ENCODE data around the gene MOK.

The MOK gene

DNA sequence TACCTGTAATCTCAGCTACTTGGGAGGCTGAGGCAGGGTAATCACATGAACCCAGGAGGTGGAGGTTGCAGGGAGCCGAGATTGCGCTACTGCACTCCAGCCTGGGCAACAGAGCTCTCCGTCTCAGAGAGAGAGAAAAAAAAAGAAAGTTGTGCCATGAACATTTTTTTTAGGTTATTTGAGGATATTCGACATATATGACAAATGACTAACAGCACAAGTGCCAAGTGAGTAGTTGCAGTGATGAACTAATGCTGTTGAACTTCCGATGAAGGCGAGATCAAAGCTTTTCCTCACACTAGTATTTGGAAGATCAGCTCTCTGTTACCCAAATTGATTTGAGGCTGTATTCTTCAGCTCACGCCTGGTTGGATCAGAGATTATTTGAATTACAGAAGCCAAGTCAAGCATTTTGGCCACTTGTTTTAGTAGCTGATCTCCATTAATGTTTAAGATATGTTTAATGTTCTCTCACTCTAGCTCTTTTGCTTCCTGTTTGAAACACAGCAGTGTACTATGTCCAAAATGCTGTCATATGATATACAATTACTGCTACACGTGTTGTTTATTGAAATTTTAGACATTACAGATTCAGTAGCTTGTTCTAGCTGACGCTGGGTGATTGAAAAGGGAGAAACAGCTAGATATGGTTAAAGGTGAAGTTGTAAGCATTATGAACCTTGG lies 121.9 kb downstream of the MOK start:
- H3K14ac ChIP-seq (ENCODE audit: low read length): no peak overlapping the region
- H3K79me1 ChIP-seq (ENCODE audit: low read length): peaks cover 6% of the 10 kb centered on the region
- H3K4me3 ChIP-seq (ENCODE audit: low read depth, low read length): no peak overlapping the region
- WGBS (ENCODE audit: extremely low coverage, insufficient coverage, insufficient read length): no CpG with 5 or more reads among the region's 9 CpGs
- no peak overlapping the region for H3K9ac ChIP-seq (ENCODE audit: low read length)
- no peaks in the 10 kb centered on the region for H3K27me3 ChIP-seq (ENCODE audit: insufficient read depth, low read length)
- DNase-seq: peak in 1 of 2 donors; percentile 22
- no peak overlapping the region for H2BK12ac ChIP-seq (ENCODE audit: low read length)
- H3K79me2 ChIP-seq (ENCODE audit: control insufficient read depth, insufficient read depth, low read length, poor library complexity): peaks cover 4% of the 10 kb centered on the region
- no peak overlapping the region for H3K18ac ChIP-seq (ENCODE audit: low read length)
- H4K91ac ChIP-seq (ENCODE audit: low read depth, low read length): no peak overlapping the region
- H3K9me3 ChIP-seq (ENCODE audit: insufficient read depth, low read depth, low read length): no peaks in the 10 kb centered on the region
- peaks cover 12 to 14% of the 10 kb centered on the region in 2 experiments for H3K4me1 ChIP-seq (ENCODE audit: control insufficient read depth in 1 of 2, insufficient read depth in 2 of 2, low read length in 2 of 2)
- no peak overlapping the region for H2AK5ac ChIP-seq (ENCODE audit: low read length)
- no peak overlapping the region for H3K4ac ChIP-seq (ENCODE audit: low read depth, low read length)
- no peak overlapping the region for H4K12ac ChIP-seq (ENCODE audit: low read depth, low read length)
- no peak overlapping the region for H3K4me2 ChIP-seq (ENCODE audit: low read length)
- H3K36me3 ChIP-seq (ENCODE audit: control insufficient read depth in 1 of 2, insufficient read depth in 2 of 2, low read length in 2 of 2): no peaks in the 10 kb centered on the region
- no peak overlapping the region for H2BK120ac ChIP-seq (ENCODE audit: insufficient read depth, low read length, poor library complexity)
- H2AFZ ChIP-seq (ENCODE audit: insufficient read depth, low read length, poor library complexity): no peak overlapping the region
- no peak overlapping the region for H3K27ac ChIP-seq (ENCODE audit: low read depth, low read length)
- no peak overlapping the region for H2BK5ac ChIP-seq (ENCODE audit: low read depth, low read length, poor library complexity)
- no peak overlapping the region for H4K8ac ChIP-seq (ENCODE audit: low read depth, low read length)
- H3K23ac ChIP-seq (ENCODE audit: low read length): no peak overlapping the region

DNA sequence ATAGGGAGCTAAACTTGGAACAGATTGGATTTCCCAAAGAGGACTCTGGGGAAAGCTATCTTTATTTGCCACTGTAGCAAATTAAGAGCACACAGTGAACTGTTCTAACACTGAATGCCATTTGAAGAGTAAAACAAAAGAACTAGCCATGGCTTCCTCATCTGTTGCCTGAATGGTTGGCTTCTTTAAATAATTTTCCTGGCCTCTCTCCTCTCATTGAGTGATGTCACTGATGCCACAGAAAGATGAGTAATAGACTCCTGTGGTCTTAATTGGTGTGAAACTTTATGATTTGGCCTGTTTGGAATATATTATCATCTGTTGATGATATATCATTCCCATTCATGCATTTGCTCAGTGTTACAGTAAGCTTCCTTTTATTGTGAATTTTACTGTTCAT lies 122.8 kb downstream of the MOK start:
- Histone ChIP-seq H3K14ac (ENCODE audit: low read length) (no peak overlapping the region), H3K27me3 (ENCODE audit: insufficient read depth, low read length) (no peaks in the 10 kb centered on the region), H3K18ac (ENCODE audit: low read length) (no peak overlapping the region), H3K79me2 (ENCODE audit: control insufficient read depth, insufficient read depth, low read length, poor library complexity) (peaks cover 2% of the 10 kb centered on the region), H2BK5ac (ENCODE audit: low read depth, low read length, poor library complexity) (no peak overlapping the region), H3K27ac (ENCODE audit: low read depth, low read length) (no peak overlapping the region), H2AFZ (ENCODE audit: insufficient read depth, low read length, poor library complexity) (no peak overlapping the region), H3K23ac (ENCODE audit: low read length) (no peak overlapping the region), H3K79me1 (ENCODE audit: low read length) (peaks cover 1% of the 10 kb centered on the region), H2AK5ac (ENCODE audit: low read length) (no peak overlapping the region), H3K4me2 (ENCODE audit: low read length) (no peak overlapping the region), H3K9me3 (ENCODE audit: insufficient read depth, low read depth, low read length) (no peaks in the 10 kb centered on the region), H3K4me3 (ENCODE audit: low read depth, low read length) (no peak overlapping the region), H4K12ac (ENCODE audit: low read depth, low read length) (no peak overlapping the region), H4K91ac (ENCODE audit: low read depth, low read length) (no peak overlapping the region), H3K4ac (ENCODE audit: low read depth, low read length) (no peak overlapping the region), H2BK12ac (ENCODE audit: low read length) (no peak overlapping the region), H4K8ac (ENCODE audit: low read depth, low read length) (no peak overlapping the region), H3K36me3 (ENCODE audit: control insufficient read depth in 1 of 2, insufficient read depth in 2 of 2, low read length in 2 of 2) (no peaks in the 10 kb centered on the region), H3K9ac (ENCODE audit: low read length) (no peak overlapping the region), H2BK120ac (ENCODE audit: insufficient read depth, low read length, poor library complexity) (no peak overlapping the region), H3K4me1 (ENCODE audit: control insufficient read depth in 1 of 2, insufficient read depth in 2 of 2, low read length in 2 of 2) (peaks cover 6 to 8% of the 10 kb centered on the region in 2 experiments)
- no peak for DNase-seq

DNA sequence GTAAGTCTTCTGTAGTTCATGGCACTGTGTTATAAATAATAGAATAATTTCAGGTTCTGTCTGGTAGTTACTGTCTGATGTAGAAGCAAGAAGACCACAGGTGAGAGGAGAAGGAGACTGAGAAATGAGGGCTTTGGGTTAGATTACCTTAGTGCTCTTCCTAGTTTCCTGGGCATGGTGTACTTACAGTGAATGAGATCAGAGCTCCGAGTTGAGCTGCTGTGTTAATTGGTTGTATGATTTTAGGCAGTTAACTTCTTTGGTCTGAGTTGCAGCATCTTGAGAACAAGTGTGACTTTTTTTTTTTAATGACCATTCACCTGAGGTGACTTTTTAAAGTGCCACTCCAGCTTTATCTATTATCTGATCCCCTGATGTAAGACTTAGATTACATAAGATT lies 123.8 kb downstream of the MOK start:
- Histone ChIP-seq H3K4me1 (ENCODE audit: control insufficient read depth in 1 of 2, insufficient read depth in 2 of 2, low read length in 2 of 2) (peaks cover 2 to 4% of the 10 kb centered on the region in 2 experiments), H3K23ac (ENCODE audit: low read length) (no peak overlapping the region), H3K9me3 (ENCODE audit: insufficient read depth, low read depth, low read length) (no peaks in the 10 kb centered on the region), H4K8ac (ENCODE audit: low read depth, low read length) (no peak overlapping the region), H3K27me3 (ENCODE audit: insufficient read depth, low read length) (no peaks in the 10 kb centered on the region), H2BK12ac (ENCODE audit: low read length) (no peak overlapping the region), H3K79me2 (ENCODE audit: control insufficient read depth, insufficient read depth, low read length, poor library complexity) (peaks cover 2% of the 10 kb centered on the region), H2AFZ (ENCODE audit: insufficient read depth, low read length, poor library complexity) (no peak overlapping the region), H2AK5ac (ENCODE audit: low read length) (no peak overlapping the region), H3K79me1 (ENCODE audit: low read length) (no peaks in the 10 kb centered on the region), H2BK120ac (ENCODE audit: insufficient read depth, low read length, poor library complexity) (no peak overlapping the region), H2BK5ac (ENCODE audit: low read depth, low read length, poor library complexity) (no peak overlapping the region), H3K4ac (ENCODE audit: low read depth, low read length) (peak overlapping the region; percentile 57), H3K4me3 (ENCODE audit: low read depth, low read length) (no peak overlapping the region), H4K91ac (ENCODE audit: low read depth, low read length) (no peak overlapping the region), H4K12ac (ENCODE audit: low read depth, low read length) (no peak overlapping the region), H3K36me3 (ENCODE audit: control insufficient read depth in 1 of 2, insufficient read depth in 2 of 2, low read length in 2 of 2) (no peaks in the 10 kb centered on the region), H3K18ac (ENCODE audit: low read length) (no peak overlapping the region), H3K9ac (ENCODE audit: low read length) (no peak overlapping the region), H3K14ac (ENCODE audit: low read length) (no peak overlapping the region), H3K27ac (ENCODE audit: low read depth, low read length) (no peak overlapping the region), H3K4me2 (ENCODE audit: low read length) (no peak overlapping the region)
- no CpG with 5 or more reads among the region's 1 CpG for WGBS (ENCODE audit: extremely low coverage, insufficient coverage, insufficient read length)
- DNase-seq: no peak

DNA sequence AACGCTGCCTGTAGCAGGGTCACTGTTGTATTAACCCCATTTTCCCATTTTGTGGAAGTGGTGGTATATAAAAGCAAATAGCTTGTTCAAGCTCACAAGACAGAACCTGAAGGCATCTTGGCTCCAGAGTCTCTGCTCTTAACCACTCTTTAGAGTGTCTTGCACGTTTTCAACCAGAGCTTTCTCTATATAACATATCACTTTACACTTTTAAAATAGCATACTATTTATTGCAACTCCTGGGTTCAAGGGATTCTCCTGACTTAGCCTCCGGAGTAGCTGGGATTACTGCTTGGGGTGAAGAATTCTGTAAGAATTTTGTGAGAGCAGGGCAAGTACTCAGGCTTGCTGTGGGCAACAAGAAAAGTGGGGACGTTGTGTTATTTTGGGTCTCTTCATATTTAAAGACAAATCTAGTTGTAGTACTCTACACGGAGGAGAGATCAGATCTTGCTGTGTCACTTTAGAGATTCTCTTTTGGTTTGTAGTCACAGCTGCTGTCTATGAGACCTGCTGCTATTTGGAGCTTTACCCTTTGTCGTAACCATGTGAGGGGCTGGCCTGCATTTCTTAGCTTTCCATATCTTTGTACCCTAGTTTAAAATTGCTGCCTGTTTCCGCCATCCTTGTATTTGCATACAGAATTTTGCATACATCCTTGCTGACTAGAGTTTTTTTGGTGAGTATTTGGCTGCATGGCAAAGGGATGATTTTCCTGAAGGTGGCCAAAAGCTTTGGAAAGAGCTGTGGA lies 124.5 kb downstream of the MOK start:
- Histone ChIP-seq H3K18ac (ENCODE audit: low read length) (no peak overlapping the region), H4K12ac (ENCODE audit: low read depth, low read length) (no peak overlapping the region), H3K9ac (ENCODE audit: low read length) (no peak overlapping the region), H2AK5ac (ENCODE audit: low read length) (no peak overlapping the region), H4K8ac (ENCODE audit: low read depth, low read length) (no peak overlapping the region), H3K4ac (ENCODE audit: low read depth, low read length) (no peak overlapping the region), H3K79me1 (ENCODE audit: low read length) (no peaks in the 10 kb centered on the region), H3K27me3 (ENCODE audit: insufficient read depth, low read length) (no peaks in the 10 kb centered on the region), H3K4me3 (ENCODE audit: low read depth, low read length) (no peak overlapping the region), H4K91ac (ENCODE audit: low read depth, low read length) (no peak overlapping the region), H2BK120ac (ENCODE audit: insufficient read depth, low read length, poor library complexity) (no peak overlapping the region), H3K23ac (ENCODE audit: low read length) (no peak overlapping the region), H2AFZ (ENCODE audit: insufficient read depth, low read length, poor library complexity) (no peak overlapping the region), H3K4me1 (ENCODE audit: control insufficient read depth in 1 of 2, insufficient read depth in 2 of 2, low read length in 2 of 2) (peaks cover 0 to 1% of the 10 kb centered on the region in 2 experiments), H3K36me3 (ENCODE audit: control insufficient read depth in 1 of 2, insufficient read depth in 2 of 2, low read length in 2 of 2) (no peaks in the 10 kb centered on the region), H3K4me2 (ENCODE audit: low read length) (no peak overlapping the region), H3K9me3 (ENCODE audit: insufficient read depth, low read depth, low read length) (no peaks in the 10 kb centered on the region), H3K14ac (ENCODE audit: low read length) (no peak overlapping the region), H2BK12ac (ENCODE audit: low read length) (no peak overlapping the region), H3K79me2 (ENCODE audit: control insufficient read depth, insufficient read depth, low read length, poor library complexity) (peaks cover 2% of the 10 kb centered on the region), H3K27ac (ENCODE audit: low read depth, low read length) (no peak overlapping the region), H2BK5ac (ENCODE audit: low read depth, low read length, poor library complexity) (no peak overlapping the region)
- no peak for DNase-seq
- WGBS (ENCODE audit: extremely low coverage, insufficient coverage, insufficient read length): no CpG with 5 or more reads among the region's 7 CpGs

Data from trophoblast cell (in vitro differentiated cells and primary cell).